Measurements from ENCODE around the gene HNRNPUL1.

DNA sequence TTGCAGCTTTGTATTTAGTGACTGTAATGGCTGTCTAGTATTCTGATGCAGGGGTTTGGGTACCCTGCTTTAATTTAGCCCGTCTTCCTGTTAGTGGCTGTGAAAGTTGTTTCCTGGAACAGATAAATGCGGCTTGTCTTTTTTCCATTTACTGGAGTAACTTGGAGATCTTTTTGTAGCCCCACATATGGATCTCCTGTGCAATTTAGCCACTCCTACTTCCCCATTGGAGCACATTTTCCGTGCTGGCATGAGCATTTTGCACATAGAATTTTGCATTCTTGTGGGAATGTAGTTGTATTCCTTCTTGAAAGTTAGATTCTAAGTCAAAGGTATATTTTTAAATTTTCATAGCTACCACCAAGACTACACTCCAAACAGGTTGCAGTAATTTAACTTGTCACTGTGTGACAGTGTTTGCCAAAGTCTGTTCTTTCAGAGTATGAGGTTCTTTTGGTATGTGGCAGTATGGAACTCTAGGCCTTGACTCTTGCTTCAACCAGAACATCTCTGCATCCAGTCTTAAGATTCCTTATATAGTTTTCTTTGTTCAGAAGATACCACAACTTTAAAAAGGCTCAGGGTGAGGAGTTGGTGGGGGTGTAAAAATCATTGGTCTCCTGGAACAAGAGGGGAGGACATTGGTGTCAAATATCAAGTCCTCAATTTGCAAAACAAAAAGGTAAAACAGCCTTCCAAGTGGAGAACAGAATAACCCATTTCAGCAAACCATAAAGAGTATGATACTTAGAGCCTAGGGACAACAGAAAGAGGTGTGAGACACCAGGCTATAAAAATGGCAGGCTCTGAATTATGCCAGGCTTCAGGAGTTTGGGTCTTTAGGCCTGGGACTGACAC, 24.7 kb downstream of the HNRNPUL1 start:
- TF ChIP-seq, protein P1, sequence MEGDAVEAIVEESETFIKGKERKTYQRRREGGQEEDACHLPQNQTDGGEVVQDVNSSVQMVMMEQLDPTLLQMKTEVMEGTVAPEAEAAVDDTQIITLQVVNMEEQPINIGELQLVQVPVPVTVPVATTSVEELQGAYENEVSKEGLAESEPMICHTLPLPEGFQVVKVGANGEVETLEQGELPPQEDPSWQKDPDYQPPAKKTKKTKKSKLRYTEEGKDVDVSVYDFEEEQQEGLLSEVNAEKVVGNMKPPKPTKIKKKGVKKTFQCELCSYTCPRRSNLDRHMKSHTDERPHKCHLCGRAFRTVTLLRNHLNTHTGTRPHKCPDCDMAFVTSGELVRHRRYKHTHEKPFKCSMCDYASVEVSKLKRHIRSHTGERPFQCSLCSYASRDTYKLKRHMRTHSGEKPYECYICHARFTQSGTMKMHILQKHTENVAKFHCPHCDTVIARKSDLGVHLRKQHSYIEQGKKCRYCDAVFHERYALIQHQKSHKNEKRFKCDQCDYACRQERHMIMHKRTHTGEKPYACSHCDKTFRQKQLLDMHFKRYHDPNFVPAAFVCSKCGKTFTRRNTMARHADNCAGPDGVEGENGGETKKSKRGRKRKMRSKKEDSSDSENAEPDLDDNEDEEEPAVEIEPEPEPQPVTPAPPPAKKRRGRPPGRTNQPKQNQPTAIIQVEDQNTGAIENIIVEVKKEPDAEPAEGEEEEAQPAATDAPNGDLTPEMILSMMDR (IDR thresholded peaks at IDR 0.05): no peak
- no peak for TF ChIP-seq POLR2A (IDR thresholded peaks at IDR 0.05)

Measured in body of pancreas (tissue), 4 donors.